Spleen (tissue), 11 donors: ENCODE measurements around the gene LGALS3. TPM values are rescaled to one million over a fixed set of nuclear protein-coding genes. Genes with fewer than 3 reads are reported as not detected.

ENCODE experiments used
- DNase-seq: peaks from one replicate; pipeline ENCODE4 v3.0.0-alpha.2; 2020
- H3K27ac ChIP-seq, 8 donors: fragments of 200-600 bp; sonication (generic) in 7 of 8; 1 replicate in 4 of 8; 2 replicates in 4 of 8; pipeline versions ENCODE4 v1.5.0 to v1.8.0; 2016 to 2021; ENCODE audit warnings: inconsistent platforms in 4 of 8, mild to moderate bottlenecking in 4 of 8, moderate library complexity in 1 of 8
- H3K27me3 ChIP-seq, 7 donors: fragments of 200-600 bp; sonication (generic) in 6 of 7; replicated peaks in 1 of 7; 1 replicate in 4 of 7; 2 replicates in 3 of 7; pipeline versions ENCODE4 v1.5.0 to v1.8.0; 2016 to 2021; ENCODE audit warnings: inconsistent platforms in 3 of 7, mild to moderate bottlenecking in 1 of 7
- H3K36me3 ChIP-seq, 6 donors: fragments of 200-600 bp; sonication (generic) in 5 of 6; 1 replicate in 4 of 6; 2 replicates in 2 of 6; pipeline versions ENCODE4 v1.5.0 to v1.8.0; 2016 to 2021; ENCODE audit warnings: inconsistent platforms in 2 of 6
- H3K4me1 ChIP-seq, 6 donors: fragments of 200-600 bp; sonication (generic) in 5 of 6; 1 replicate in 3 of 6; 2 replicates in 3 of 6; pipeline versions ENCODE4 v1.5.0 to v1.8.0; 2016 to 2021; ENCODE audit warnings: inconsistent platforms in 3 of 6
- H3K4me3 ChIP-seq, 8 donors: fragments of 200-600 bp; sonication (generic) in 7 of 8; 1 replicate in 4 of 8; 2 replicates in 4 of 8; pipeline versions ENCODE4 v1.5.0 to v1.8.0; 2016 to 2021; ENCODE audit warnings: inconsistent platforms in 4 of 8, mild to moderate bottlenecking in 4 of 8, moderate library complexity in 2 of 8
- H3K9me3 ChIP-seq, 8 donors: fragments of 200-600 bp; sonication (generic) in 7 of 8; 1 replicate in 4 of 8; 2 replicates in 4 of 8; pipeline versions ENCODE4 v1.5.0 to v1.8.0; 2016 to 2021; ENCODE audit warnings: inconsistent platforms in 4 of 8
- CTCF ChIP-seq, 11 experiments: fragments of 200-600 bp in 7 of 11; fragments of 450-650 bp in 4 of 11; sonication (generic) in 4 of 11; IDR thresholded peaks in 8 of 11; conservative IDR thresholded peaks in 3 of 11; 1 replicate in 7 of 11; 2 replicates in 4 of 11; pipeline versions ENCODE4 v1.4.0 to v1.8.0; 2016 to 2021; ENCODE audit warnings: antibody characterized with exemption in 11 of 11, inconsistent platforms in 4 of 11, mild to moderate bottlenecking in 1 of 11
- POLR2A ChIP-seq, 3 donors: fragments of 450-650 bp; IDR thresholded peaks; one replicate each; pipeline ENCODE4 v1.5.1; 2017; ENCODE audit warnings: antibody characterized with exemption in 3 of 3, mild to moderate bottlenecking in 1 of 3
- POLR2AphosphoS5 ChIP-seq, 3 donors: sonication (generic); formaldehyde crosslinking; IDR thresholded peaks; one replicate each; pipeline ENCODE4 v1.5.1; 2017; ENCODE audit warnings: antibody characterized with exemption in 3 of 3
- WGBS, 5 donors: extraction: QIAGEN DNeasy Blood & Tissue Kit in 3 of 5; methylation state at CpG; one replicate each; pipeline versions ENCODE4 v1.1.5 to v1.1.7; 2013 to 2018; 5-methylcytosine and 5-hydroxymethylcytosine counted together
- intact Hi-C: fragments of 100-400 bp; cut with DNase I; formaldehyde crosslinking; loops from one replicate; pipeline ENCODE4 v1.15.0; 2023; ENCODE audit warnings: low total_unique reads
- polyA plus RNA-seq, 3 donors: library from polyadenylated mRNA; stranded (reverse); fragments of 200-250 nt; gene quantifications; one replicate each; pipeline ENCODE4 v1.2.1, GENCODE V29; 2013
- total RNA-seq, 7 donors: library from RNA; depleted of rRNA in 3 of 7; stranded (reverse); fragments of >200 nt in 3 of 7; fragmentation: NEBNext Ultra II Directional in 4 of 7; extraction: Animal tissue kit (Norgen Biotek cat#: 25700) in 4 of 7; gene quantifications; one replicate each; pipeline versions ENCODE4 v1.1.0 to v1.2.1, GENCODE V29; 2016 to 2021
- donor health status: healthy with polysubstance abuse.
- donor health status: DM: no; HTN: no; CAD: no; lungs with moderate emphysema.
- donor health status: DM: no; HTN: no; CAD: no.
- donor health status: Bipolar disorder and iron deficiency.
- donor health status: healthy.
- donor health status: DM: no; HTN: no; CAD: no.
- donor health status: DM: yes; HTN: yes; CAD: no.

Gene LGALS3
- total and polyA plus RNA-seq, 10 donors, result 37.4 to 201 (median 60.8) TPM

GRCh38 chr14:55122440-55122986, 6.5 kb upstream of the LGALS3 start:
- TF ChIP-seq CTCF (IDR thresholded peaks at IDR 0.05 in 8 of 11, conservative IDR thresholded peaks at IDR 0.05 in 3 of 11) (no peak), POLR2AphosphoS5 (IDR thresholded peaks at IDR 0.05) (peak in 1 of 3 donors; percentile 29)
- no peaks in the 10 kb centered on the region for H3K36me3 ChIP-seq
- intact Hi-C loops, result no loop called here
- no peaks in the 10 kb centered on the region for H3K9me3 ChIP-seq
- no peaks in the 10 kb centered on the region for H3K27me3 ChIP-seq
- no peak for DNase-seq
- peaks cover 11 to 95% (median 50%) of the 10 kb centered on the region in 6 donors for H3K4me1 ChIP-seq
- 45 to 70% (median 68%) methylated on average over 8 of the region's 8 CpGs for WGBS, 5 donors
- H3K27ac ChIP-seq, result peak overlapping the region; percentile 2 to 81 (median 62)
- no peak overlapping the region for H3K4me3 ChIP-seq

- TF ChIP-seq POLR2AphosphoS5 (IDR thresholded peaks at IDR 0.05) (no peak), POLR2A (IDR thresholded peaks at IDR 0.05) (no peak), CTCF (IDR thresholded peaks at IDR 0.05 in 8 of 11, conservative IDR thresholded peaks at IDR 0.05 in 3 of 11) (no peak)
- H3K4me1 ChIP-seq, result peaks cover 11 to 95% (median 51%) of the 10 kb centered on the region in 6 donors
- no peak overlapping the region for H3K4me3 ChIP-seq
- H3K27me3 ChIP-seq, result no peaks in the 10 kb centered on the region
- WGBS, 5 donors, result 75 to 88% (median 81%) methylated on average over 8 of the region's 8 CpGs
- intact Hi-C loops, result no loop called here
- no peak for DNase-seq
- no peaks in the 10 kb centered on the region for H3K36me3 ChIP-seq
- peak overlapping the region in 7 of 8 donors; percentile 40 to 81 (median 63) for H3K27ac ChIP-seq
- no peaks in the 10 kb centered on the region for H3K9me3 ChIP-seq
Measured at GRCh38 chr14:55123101-55123500, 6.0 kb upstream of the LGALS3 start.

GRCh38 chr14:55123852-55124639, 5.0 kb upstream of the LGALS3 start:
- Histone ChIP-seq H3K4me1 (peaks cover 5 to 95% (median 51%) of the 10 kb centered on the region in 6 donors), H3K27me3 (peaks cover 0 to 4% (median 0%) of the 10 kb centered on the region in 7 donors), H3K9me3 (no peaks in the 10 kb centered on the region), H3K36me3 (no peaks in the 10 kb centered on the region), H3K27ac (peak overlapping the region in 1 of 8 donors; percentile 60), H3K4me3 (no peak overlapping the region)
- 94 to 95% (median 95%) methylated on average over 9 of the region's 9 CpGs for WGBS, 5 donors
- DNase-seq, result no peak
- intact Hi-C loops, result no loop called here
- TF ChIP-seq POLR2A (IDR thresholded peaks at IDR 0.05) (no peak), CTCF (IDR thresholded peaks at IDR 0.05 in 8 of 11, conservative IDR thresholded peaks at IDR 0.05 in 3 of 11) (no peak), POLR2AphosphoS5 (IDR thresholded peaks at IDR 0.05) (no peak)

- no peak for TF ChIP-seq CTCF (IDR thresholded peaks at IDR 0.05 in 8 of 11, conservative IDR thresholded peaks at IDR 0.05 in 3 of 11)
- TF ChIP-seq POLR2A (IDR thresholded peaks at IDR 0.05), result no peak
- TF ChIP-seq POLR2AphosphoS5 (IDR thresholded peaks at IDR 0.05), result no peak
- intact Hi-C loops, result no loop called here
- no peak overlapping the region for H3K4me3 ChIP-seq
- H3K27ac ChIP-seq, result peak overlapping the region in 2 of 8 donors; percentile 42 to 60
- peaks cover 0 to 12% (median 0%) of the 10 kb centered on the region in 7 donors for H3K27me3 ChIP-seq
- peaks cover 7 to 93% (median 49%) of the 10 kb centered on the region in 6 donors for H3K4me1 ChIP-seq
- 93 to 97% (median 95%) methylated on average over 8 of the region's 8 CpGs for WGBS, 5 donors
- DNase-seq, result no peak
- no peaks in the 10 kb centered on the region for H3K9me3 ChIP-seq
- H3K36me3 ChIP-seq, result no peaks in the 10 kb centered on the region
Measured at GRCh38 chr14:55124774-55125386, 4.2 kb upstream of the LGALS3 start.
